ENCODE measurements around the gene PACSIN2.
"Not testable (repeated sequence)": the region's sequence is repeated elsewhere in the genome, so short reads cannot be mapped to it uniquely, and the experiment has no call there.

The PACSIN2 gene

DNA sequence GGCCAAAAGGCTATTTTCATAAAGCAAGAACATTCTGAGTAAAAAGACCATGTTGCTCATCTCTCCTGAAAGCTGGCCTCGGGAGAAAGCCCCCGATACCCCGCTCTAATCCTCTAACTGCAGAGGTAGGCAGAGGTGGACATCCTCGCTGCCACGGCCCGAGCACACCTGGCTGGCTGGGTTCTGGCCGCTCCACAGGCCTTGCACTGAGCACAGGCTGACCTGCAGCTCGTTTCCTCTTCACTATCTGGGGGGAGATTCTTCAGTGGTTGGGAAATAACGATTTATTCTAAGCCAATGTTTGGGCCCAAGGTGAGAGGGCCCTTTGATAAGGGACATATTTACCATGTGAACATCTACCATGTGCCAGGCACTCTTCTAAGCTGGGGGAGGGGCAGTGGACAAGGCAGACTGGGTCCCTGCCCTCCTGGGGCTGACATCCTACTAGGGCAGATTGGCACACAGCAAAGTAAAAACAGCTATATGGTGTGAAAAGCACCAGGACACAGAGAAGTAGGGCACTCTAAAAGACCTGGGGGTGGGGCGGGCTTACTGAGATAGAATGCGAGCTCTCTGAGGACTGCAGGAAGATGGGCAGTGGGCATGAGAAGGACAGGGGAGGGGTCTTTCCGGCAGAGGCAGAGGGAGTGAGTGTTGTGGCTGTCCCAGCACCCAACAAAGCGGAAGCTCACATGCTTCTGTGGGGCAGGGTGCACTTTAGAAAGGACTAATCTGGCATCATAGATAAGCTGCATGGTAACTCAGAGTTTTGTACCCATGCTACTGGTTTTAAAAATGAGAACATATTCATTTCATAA lies 92.4 kb downstream of the PACSIN2 start:
- no peak for DNase-seq (ENCODE audit: low spot score)
- TF ChIP-seq, protein P1, sequence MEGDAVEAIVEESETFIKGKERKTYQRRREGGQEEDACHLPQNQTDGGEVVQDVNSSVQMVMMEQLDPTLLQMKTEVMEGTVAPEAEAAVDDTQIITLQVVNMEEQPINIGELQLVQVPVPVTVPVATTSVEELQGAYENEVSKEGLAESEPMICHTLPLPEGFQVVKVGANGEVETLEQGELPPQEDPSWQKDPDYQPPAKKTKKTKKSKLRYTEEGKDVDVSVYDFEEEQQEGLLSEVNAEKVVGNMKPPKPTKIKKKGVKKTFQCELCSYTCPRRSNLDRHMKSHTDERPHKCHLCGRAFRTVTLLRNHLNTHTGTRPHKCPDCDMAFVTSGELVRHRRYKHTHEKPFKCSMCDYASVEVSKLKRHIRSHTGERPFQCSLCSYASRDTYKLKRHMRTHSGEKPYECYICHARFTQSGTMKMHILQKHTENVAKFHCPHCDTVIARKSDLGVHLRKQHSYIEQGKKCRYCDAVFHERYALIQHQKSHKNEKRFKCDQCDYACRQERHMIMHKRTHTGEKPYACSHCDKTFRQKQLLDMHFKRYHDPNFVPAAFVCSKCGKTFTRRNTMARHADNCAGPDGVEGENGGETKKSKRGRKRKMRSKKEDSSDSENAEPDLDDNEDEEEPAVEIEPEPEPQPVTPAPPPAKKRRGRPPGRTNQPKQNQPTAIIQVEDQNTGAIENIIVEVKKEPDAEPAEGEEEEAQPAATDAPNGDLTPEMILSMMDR (IDR thresholded peaks at IDR 0.05; ENCODE audit: extremely low read depth, missing control alignments), result no peak

DNA sequence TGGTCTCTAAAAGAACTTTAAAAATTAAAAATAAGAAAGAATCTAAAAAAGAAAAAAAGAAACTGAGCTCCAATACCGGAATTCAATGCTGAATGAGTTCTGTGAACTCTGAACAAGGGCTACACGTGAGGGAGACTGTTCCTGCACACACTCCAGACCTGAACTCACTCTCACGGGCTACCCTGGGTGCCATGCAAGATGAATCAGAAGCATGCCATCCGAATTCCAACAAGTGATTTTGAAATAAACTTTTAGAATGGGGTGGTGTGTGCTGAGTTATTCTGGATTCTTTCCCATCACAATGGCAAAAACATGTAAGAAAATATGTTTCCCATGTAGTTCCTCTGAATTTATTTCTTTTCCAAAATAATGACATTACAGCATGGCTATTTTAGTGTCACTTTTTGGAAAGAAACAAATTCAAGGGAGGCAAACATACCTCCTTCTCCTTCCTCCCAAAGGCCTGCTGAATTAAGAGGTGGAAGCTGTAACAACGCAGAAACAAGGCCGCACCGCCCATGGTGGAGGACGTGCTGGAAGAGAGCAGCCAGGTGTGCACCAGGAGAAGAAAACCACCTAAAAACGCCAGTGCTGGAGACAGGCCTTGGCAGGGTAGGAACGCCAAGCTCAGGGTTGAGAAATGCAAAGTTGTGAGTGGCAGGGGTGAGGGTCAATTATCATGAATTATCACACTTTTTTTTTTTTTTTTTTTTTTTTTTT lies 94.7 kb downstream of the PACSIN2 start:
- no peak for DNase-seq (ENCODE audit: low spot score)
- TF ChIP-seq, protein P1 (IDR thresholded peaks at IDR 0.05; ENCODE audit: extremely low read depth, missing control alignments), result no peak

DNA sequence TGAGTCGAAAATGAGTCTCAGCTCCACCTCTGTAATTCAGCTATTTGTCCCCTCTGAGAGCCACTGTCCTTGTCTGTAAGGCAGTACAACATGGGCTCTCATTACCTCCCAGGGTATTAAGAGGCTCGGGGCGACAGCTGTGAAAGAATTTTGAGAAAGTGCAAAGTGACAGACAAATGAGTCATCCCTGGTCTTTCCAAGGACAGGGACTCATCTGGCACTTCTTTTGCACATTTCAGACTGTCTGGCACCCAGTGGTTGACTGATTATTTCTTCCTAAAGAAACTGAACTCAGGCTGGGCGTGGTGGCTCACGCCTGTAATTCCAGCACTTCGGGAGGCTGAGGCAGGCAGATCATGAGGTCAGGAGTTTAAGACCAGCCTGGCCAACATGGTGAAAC lies 95.8 kb downstream of the PACSIN2 start:
- TF ChIP-seq, protein P1 (IDR thresholded peaks at IDR 0.05; ENCODE audit: extremely low read depth, missing control alignments), result no peak
- no peak for DNase-seq (ENCODE audit: low spot score)

DNA sequence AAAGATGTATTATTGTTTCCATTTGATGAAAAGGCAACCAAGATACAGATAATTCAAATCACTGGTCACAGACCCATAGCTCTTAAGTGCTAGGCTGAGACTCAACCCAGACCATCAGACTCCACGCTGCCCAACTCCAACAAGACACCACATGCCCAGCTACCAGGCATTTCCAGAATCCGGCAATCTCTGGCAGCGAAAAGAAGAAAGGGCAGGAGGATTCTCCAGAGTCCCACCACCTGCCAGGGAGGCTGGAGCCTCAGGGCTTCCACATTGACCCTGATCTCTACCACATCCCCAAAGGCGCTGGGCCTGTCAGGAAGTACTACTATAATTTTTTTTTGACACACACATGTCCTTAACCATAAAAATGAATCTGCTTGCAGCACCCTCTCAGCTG lies 96.4 kb downstream of the PACSIN2 start:
- no peak for DNase-seq (ENCODE audit: low spot score)
- TF ChIP-seq, protein P1 (IDR thresholded peaks at IDR 0.05; ENCODE audit: extremely low read depth, missing control alignments), result no peak

DNA sequence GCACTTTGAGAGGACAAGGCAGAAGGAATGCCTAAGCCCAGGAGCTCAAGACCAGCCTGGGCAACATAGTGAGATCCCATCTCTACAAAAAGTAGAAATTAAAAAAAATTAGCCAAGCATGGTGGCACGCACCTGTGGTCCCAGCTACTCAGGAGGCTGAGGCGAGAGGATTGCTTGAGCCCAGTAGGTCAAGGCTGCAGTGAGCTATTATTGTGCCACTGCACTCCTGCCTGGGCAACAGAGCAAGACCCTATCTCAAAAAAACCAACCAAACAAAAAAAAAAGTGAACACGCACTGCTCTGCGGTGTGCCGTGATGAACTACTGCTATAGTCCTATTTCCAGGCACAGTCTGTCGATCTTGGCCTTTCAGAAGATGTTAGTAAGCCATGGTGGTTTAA lies 97.6 kb downstream of the PACSIN2 start:
- DNase-seq (ENCODE audit: low spot score), result not testable (repeated sequence)

DNA sequence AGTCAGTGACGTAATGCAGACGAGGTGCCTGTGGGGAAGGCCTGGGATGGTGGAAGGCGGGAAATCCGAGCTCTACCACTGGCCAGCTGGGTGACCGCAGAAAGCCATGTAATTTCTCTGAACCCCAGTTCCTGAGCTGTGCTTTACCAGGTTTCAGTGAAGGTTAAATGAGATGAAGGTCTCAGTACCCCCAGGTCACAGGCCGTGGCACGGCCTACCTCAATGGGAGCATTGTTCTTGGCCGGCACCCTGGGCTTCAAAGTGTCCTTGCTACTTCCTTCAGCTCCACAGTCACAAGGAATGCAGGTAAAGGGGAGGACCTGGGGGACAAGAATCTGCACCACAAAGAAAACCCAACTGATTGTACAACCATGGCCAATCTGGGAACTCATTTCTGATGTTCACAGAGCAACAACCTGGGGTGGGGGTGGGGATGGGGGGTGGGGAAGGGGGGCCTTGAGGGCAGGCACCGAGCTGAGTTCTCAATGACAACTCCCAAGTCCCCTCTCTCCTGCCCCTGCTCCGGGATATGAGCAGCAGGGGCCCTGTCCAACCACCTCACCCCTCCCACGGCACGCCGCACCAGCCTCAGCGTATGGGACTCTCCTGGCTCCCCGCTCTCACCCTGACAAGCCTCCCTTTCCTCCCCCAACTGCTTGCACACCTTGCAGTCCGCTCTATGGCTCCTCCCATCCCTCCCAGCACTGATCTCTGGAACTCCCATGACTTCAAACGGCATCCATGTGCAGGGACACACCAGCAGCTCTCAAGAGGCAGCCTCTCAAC lies 98.8 kb downstream of the PACSIN2 start:
- DNase-seq (ENCODE audit: low spot score), result no peak
- TF ChIP-seq, protein P1 (IDR thresholded peaks at IDR 0.05; ENCODE audit: extremely low read depth, missing control alignments), result no peak

DNA sequence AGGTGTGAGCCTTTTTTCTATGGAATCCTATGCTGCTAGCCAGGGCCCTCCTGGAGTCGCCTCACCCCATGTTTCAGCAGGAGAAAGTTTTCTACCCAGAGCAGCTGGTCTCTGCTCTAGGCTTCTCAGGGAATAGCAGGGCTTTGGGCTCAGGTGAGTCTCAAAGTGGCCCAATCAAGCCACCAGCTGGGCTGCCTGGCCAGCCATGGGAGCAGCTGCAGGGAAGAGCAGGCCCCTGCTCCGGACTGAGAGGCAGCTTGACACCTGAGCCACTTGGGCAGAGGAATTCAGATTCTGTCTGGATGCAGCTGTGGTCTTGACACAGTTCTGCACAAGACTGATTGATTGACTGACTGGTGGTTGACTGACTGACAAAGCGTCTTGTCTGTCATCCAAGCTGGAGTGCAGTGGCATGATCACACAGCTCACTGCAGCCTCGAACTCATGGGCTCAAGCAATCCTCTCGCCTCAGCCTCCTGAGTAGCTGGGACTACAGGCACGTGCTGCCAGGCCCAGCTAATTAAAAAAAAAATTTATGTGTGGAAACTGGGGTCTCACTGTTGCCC lies 100.4 kb downstream of the PACSIN2 start:
- no peak for DNase-seq (ENCODE audit: low spot score)
- TF ChIP-seq, protein P1 (IDR thresholded peaks at IDR 0.05; ENCODE audit: extremely low read depth, missing control alignments), result no peak
